HCT116 (cell line): ENCODE data around the gene KXD1. TPM values are rescaled to one million over a fixed set of nuclear protein-coding genes. Genes with fewer than 3 reads are reported as not detected.
A peak's percentile ranks its signal among the peaks of the same experiment; 100 is the strongest.

ENCODE experiments used
- ATAC-seq: fragments of 200-7000 bp; cut with Tn5 transposase; 2 replicates; pipeline ENCODE4 v1.9.1; 2020; ENCODE audit warnings: mild to moderate bottlenecking, moderate library complexity
- BruUV-seq: library from RNA; stranded (reverse); fragments of 400-500 nt; replicated peaks from 2 replicates; lab custom pipeline; 2021; lab: Mats Ljungman, UMichigan
- CTCF ChIA-PET: fragments of 300-600 bp; sonication (Branson Sonifier 250); formaldehyde crosslinking; loops from one replicate; lab custom pipeline; 2021; ENCODE audit warnings: antibody characterized with exemption; lab: Charles Lee
- POLR2A ChIA-PET: fragments of 300-600, 350-600 bp; sonication (Branson Sonifier 250); formaldehyde crosslinking; loops from one replicate; lab custom pipeline; 2021; ENCODE audit warnings: antibody characterized with exemption; lab: Charles Lee
- RAD21 ChIA-PET, 2 experiments: fragments of 300-600 bp; sonication (Branson Sonifier 250); formaldehyde crosslinking; loops; one replicate each; lab custom pipeline; 2023; ENCODE audit warnings: low total read pairs in 2 of 2; ENCODE audit not compliant: uncharacterized antibody in 2 of 2, unreplicated experiment in 2 of 2, low non-redundant PET in 1 of 2; lab: Charles Lee
- DNase-seq: peaks from one replicate; pipeline ENCODE4 v3.0.0-alpha.2; 2010; ENCODE audit warnings: low read depth, low spot score
- H2AFZ ChIP-seq: fragments of 200-600 bp; shearing (Covaris generic), sonication (generic); 2 replicates; pipeline ENCODE4 v1.6.1; 2017; ENCODE audit warnings: low read depth, mixed run types, mixed read lengths, antibody characterized with exemption, low read length; ENCODE audit not compliant: poor library complexity, severe bottlenecking
- H3K27ac ChIP-seq: 2 replicates; pipeline ENCODE4 v1.5.1; 2012; ENCODE audit warnings: low read depth, low read length
- H3K27me3 ChIP-seq: fragments of 200-600 bp; sonication (generic); 2 replicates; pipeline ENCODE4 v1.6.1; 2016; ENCODE audit warnings: mixed run types, low read length, mixed read lengths; ENCODE audit not compliant: insufficient read depth
- H3K36me3 ChIP-seq, 2 experiments: fragments of 200-500 bp in 1 of 2; fragments of 200-600 bp in 1 of 2; sonication (Bioruptor generic) in 1 of 2; sonication (generic) in 1 of 2; 2 replicates each; pipeline versions ENCODE4 v1.5.1 to v1.6.1; 2014 to 2016; ENCODE audit warnings: low read length in 2 of 2, inconsistent platforms in 1 of 2, mixed read lengths in 1 of 2, mixed run types in 1 of 2; ENCODE audit not compliant: insufficient read depth in 2 of 2, control insufficient read depth in 1 of 2
- H3K4me1 ChIP-seq, 2 experiments: fragments of 200-600 bp in 1 of 2; sonication (generic) in 1 of 2; 2 replicates each; pipeline versions ENCODE4 v1.5.1 to v1.6.1; 2012 to 2017; ENCODE audit warnings: low read length in 2 of 2, inconsistent platforms in 1 of 2, mild to moderate bottlenecking in 1 of 2, mixed read lengths in 1 of 2, mixed run types in 1 of 2, moderate library complexity in 1 of 2; ENCODE audit not compliant: insufficient read depth in 2 of 2, control insufficient read depth in 1 of 2
- H3K4me2 ChIP-seq: fragments of 200-600 bp; sonication (generic); 2 replicates; pipeline ENCODE4 v1.6.1; 2017; ENCODE audit warnings: mixed run types, low read length, mixed read lengths
- H3K4me3 ChIP-seq, 2 experiments: fragments of 200-600 bp in 1 of 2; sonication (generic) in 1 of 2; replicated peaks in 1 of 2; 2 replicates each; pipeline ENCODE4 v1.5.1; 2011 to 2016; ENCODE audit warnings: low read length in 2 of 2, control low read depth in 1 of 2, low read depth in 1 of 2, mild to moderate bottlenecking in 1 of 2, mixed read lengths in 1 of 2, mixed run types in 1 of 2
- H3K79me2 ChIP-seq: fragments of 200-600 bp; sonication (generic); 2 replicates; pipeline ENCODE4 v1.6.1; 2017; ENCODE audit warnings: mild to moderate bottlenecking, mixed run types, low read length, moderate library complexity, mixed read lengths; ENCODE audit not compliant: insufficient read depth
- H3K9ac ChIP-seq: fragments of 200-600 bp; sonication (generic); 2 replicates; pipeline ENCODE4 v1.6.1; 2016; ENCODE audit warnings: low read length, mixed read lengths
- H3K9me2 ChIP-seq: fragments of 200-600 bp; sonication (generic), shearing (Covaris generic); 2 replicates; pipeline ENCODE4 v1.6.1; 2017; ENCODE audit warnings: mixed run types, mild to moderate bottlenecking, moderate library complexity; ENCODE audit not compliant: insufficient read depth
- H3K9me3 ChIP-seq, 2 experiments: fragments of 200-500 bp in 1 of 2; fragments of 200-600 bp in 1 of 2; sonication (Bioruptor generic) in 1 of 2; sonication (generic) in 1 of 2; 2 replicates each; pipeline ENCODE4 v1.6.1; 2014 to 2017; ENCODE audit warnings: low read length in 2 of 2, mixed read lengths in 2 of 2, inconsistent platforms in 1 of 2, low read depth in 1 of 2, mild to moderate bottlenecking in 1 of 2, mixed run types in 1 of 2, moderate library complexity in 1 of 2; ENCODE audit not compliant: control insufficient read depth in 1 of 2, insufficient read depth in 1 of 2
- H4K20me1 ChIP-seq: fragments of 200-600 bp; sonication (generic), shearing (Covaris generic); 2 replicates; pipeline ENCODE4 v1.6.1; 2017; ENCODE audit warnings: mixed run types, mild to moderate bottlenecking, moderate library complexity; ENCODE audit not compliant: insufficient read depth
- CBX3 ChIP-seq: IDR thresholded peaks from 2 replicates; pipeline ENCODE4 v1.6.1; 2012; ENCODE audit warnings: low read depth
- EGR1 ChIP-seq: IDR thresholded peaks from 2 replicates; pipeline ENCODE4 v1.6.1; 2012; ENCODE audit warnings: low read depth
- EZH2 ChIP-seq: fragments of 200-600 bp; sonication (generic); IDR thresholded peaks from 2 replicates; pipeline ENCODE4 v1.6.1; 2017; ENCODE audit warnings: antibody characterized with exemption, mixed run types
- POLR2AphosphoS5 ChIP-seq: IDR thresholded peaks from 2 replicates; pipeline ENCODE4 v1.6.1; 2011; ENCODE audit warnings: mild to moderate bottlenecking, low read depth, low read length, moderate library complexity
- SP1 ChIP-seq: IDR thresholded peaks from 2 replicates; pipeline ENCODE4 v1.6.1; 2012; ENCODE audit warnings: low read depth
- TCF7L2 ChIP-seq: IDR thresholded peaks from 2 replicates; pipeline ENCODE4 v1.7.0; 2011; ENCODE audit warnings: borderline replicate concordance, inconsistent platforms; ENCODE audit not compliant: insufficient read depth, insufficient read length; ENCODE audit errors: extremely low read depth
- ZFX ChIP-seq: fragments of 450-650 bp; IDR thresholded peaks from 2 replicates; pipeline ENCODE4 v1.6.1; 2017
- intact Hi-C: fragments of 100-400 bp; cut with micrococcal nuclease; formaldehyde crosslinking; loops from 2 replicates; pipeline ENCODE4 v1.10.0; 2022
- total RNA-seq: library from RNA; stranded (reverse); gene quantifications from one replicate; pipeline ENCODE4 v1.2.1, GENCODE V29; 2021; ENCODE audit not compliant: unreplicated experiment
- TF ChIP-seq, protein P1 (sequence below): IDR thresholded peaks from 2 replicates; pipeline ENCODE4 v1.6.1; 2012; ENCODE audit warnings: low read depth
- TF ChIP-seq, protein P2 (sequence below), 3 experiments: fragments of 200-600 bp in 1 of 3; sonication (generic) in 1 of 3; IDR thresholded peaks in 2 of 3; conservative IDR thresholded peaks in 1 of 3; 2 replicates each; pipeline ENCODE4 v1.5.1; 2012 to 2017; ENCODE audit warnings: low read depth in 2 of 3, low read length in 2 of 3, antibody characterized with exemption in 1 of 3, borderline replicate concordance in 1 of 3, control low read depth in 1 of 3, mild to moderate bottlenecking in 1 of 3, mixed read lengths in 1 of 3, mixed run types in 1 of 3, moderate library complexity in 1 of 3; ENCODE audit not compliant: insufficient read depth in 1 of 3
- TF ChIP-seq, protein P3 (sequence below): IDR thresholded peaks from 2 replicates; pipeline ENCODE4 v1.6.1; 2012
- TF ChIP-seq, protein P4 (sequence below): IDR thresholded peaks from 2 replicates; pipeline ENCODE4 v1.6.1; 2011; ENCODE audit warnings: mild to moderate bottlenecking, low read length, moderate library complexity; ENCODE audit not compliant: insufficient replicate concordance; ENCODE audit errors: extremely low read depth

The KXD1 gene
- total RNA-seq, 1 experiment from 2014 or later: 139 TPM

DNA sequence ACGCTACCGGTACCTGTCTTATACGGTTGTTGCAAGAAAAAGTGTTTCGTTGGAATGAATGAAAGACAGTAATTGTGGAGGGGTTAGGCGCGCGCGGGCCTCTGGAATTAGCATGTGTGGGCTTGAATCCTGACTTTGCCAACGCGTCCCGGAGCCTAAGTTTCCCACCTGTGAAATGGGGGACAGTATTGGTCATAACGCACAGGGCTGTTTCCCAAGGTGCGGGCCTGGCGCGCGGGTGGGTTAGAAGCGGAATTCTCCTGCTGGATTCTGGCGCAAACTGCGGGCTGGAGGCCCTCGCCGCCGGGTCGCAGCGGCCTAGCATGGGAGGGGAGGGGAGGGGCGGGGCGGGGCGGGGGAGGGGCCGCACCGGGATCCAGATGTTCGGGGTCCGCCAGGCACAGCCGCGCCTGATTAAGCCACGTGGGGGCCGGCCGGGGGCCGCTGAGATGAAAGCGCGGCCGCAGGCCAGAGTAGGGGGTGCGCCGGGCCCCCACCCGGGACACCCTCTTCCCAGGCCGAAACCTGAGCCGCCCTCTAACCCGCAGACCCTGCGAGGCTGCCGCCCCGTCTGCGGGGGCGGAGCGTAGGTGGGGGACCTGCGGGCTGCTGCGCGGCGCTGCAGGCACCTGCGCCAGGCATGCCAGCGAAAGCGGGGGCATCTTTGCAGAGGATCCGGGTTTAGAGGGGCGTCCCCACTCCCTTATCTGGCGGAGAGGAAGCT is 53.8 kb downstream of the KXD1 start:
- TF ChIP-seq, protein P1, sequence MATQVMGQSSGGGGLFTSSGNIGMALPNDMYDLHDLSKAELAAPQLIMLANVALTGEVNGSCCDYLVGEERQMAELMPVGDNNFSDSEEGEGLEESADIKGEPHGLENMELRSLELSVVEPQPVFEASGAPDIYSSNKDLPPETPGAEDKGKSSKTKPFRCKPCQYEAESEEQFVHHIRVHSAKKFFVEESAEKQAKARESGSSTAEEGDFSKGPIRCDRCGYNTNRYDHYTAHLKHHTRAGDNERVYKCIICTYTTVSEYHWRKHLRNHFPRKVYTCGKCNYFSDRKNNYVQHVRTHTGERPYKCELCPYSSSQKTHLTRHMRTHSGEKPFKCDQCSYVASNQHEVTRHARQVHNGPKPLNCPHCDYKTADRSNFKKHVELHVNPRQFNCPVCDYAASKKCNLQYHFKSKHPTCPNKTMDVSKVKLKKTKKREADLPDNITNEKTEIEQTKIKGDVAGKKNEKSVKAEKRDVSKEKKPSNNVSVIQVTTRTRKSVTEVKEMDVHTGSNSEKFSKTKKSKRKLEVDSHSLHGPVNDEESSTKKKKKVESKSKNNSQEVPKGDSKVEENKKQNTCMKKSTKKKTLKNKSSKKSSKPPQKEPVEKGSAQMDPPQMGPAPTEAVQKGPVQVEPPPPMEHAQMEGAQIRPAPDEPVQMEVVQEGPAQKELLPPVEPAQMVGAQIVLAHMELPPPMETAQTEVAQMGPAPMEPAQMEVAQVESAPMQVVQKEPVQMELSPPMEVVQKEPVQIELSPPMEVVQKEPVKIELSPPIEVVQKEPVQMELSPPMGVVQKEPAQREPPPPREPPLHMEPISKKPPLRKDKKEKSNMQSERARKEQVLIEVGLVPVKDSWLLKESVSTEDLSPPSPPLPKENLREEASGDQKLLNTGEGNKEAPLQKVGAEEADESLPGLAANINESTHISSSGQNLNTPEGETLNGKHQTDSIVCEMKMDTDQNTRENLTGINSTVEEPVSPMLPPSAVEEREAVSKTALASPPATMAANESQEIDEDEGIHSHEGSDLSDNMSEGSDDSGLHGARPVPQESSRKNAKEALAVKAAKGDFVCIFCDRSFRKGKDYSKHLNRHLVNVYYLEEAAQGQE: no peak
- TF ChIP-seq, protein P2, sequence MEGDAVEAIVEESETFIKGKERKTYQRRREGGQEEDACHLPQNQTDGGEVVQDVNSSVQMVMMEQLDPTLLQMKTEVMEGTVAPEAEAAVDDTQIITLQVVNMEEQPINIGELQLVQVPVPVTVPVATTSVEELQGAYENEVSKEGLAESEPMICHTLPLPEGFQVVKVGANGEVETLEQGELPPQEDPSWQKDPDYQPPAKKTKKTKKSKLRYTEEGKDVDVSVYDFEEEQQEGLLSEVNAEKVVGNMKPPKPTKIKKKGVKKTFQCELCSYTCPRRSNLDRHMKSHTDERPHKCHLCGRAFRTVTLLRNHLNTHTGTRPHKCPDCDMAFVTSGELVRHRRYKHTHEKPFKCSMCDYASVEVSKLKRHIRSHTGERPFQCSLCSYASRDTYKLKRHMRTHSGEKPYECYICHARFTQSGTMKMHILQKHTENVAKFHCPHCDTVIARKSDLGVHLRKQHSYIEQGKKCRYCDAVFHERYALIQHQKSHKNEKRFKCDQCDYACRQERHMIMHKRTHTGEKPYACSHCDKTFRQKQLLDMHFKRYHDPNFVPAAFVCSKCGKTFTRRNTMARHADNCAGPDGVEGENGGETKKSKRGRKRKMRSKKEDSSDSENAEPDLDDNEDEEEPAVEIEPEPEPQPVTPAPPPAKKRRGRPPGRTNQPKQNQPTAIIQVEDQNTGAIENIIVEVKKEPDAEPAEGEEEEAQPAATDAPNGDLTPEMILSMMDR (IDR thresholded peaks at IDR 0.05 in 2 of 3, conservative IDR thresholded peaks at IDR 0.05 in 1 of 3; ENCODE audit: borderline replicate concordance in 1 of 3, insufficient read depth in 1 of 3, low read depth in 2 of 3, low read length in 2 of 3): no peak
- TF ChIP-seq CBX3 (no peak), EGR1 (no peak), POLR2AphosphoS5 (no peak), EZH2 (no peak), ZFX (no peak), TCF7L2 (no peak), SP1 (no peak)
- TF ChIP-seq, protein P3, sequence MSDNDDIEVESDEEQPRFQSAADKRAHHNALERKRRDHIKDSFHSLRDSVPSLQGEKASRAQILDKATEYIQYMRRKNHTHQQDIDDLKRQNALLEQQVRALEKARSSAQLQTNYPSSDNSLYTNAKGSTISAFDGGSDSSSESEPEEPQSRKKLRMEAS: no peak
- TF ChIP-seq, protein P4, sequence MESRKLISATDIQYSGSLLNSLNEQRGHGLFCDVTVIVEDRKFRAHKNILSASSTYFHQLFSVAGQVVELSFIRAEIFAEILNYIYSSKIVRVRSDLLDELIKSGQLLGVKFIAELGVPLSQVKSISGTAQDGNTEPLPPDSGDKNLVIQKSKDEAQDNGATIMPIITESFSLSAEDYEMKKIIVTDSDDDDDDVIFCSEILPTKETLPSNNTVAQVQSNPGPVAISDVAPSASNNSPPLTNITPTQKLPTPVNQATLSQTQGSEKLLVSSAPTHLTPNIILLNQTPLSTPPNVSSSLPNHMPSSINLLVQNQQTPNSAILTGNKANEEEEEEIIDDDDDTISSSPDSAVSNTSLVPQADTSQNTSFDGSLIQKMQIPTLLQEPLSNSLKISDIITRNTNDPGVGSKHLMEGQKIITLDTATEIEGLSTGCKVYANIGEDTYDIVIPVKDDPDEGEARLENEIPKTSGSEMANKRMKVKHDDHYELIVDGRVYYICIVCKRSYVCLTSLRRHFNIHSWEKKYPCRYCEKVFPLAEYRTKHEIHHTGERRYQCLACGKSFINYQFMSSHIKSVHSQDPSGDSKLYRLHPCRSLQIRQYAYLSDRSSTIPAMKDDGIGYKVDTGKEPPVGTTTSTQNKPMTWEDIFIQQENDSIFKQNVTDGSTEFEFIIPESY: no peak
- no peak for ATAC-seq
- H3K27ac ChIP-seq: no peak overlapping the region
- DNase-seq: no peak
- no peaks in the 10 kb centered on the region for H3K36me3 ChIP-seq
- H3K27me3 ChIP-seq: peaks cover 33% of the 10 kb centered on the region; the same call in 1 of the 2 replicates
- no peaks in the 10 kb centered on the region for H3K9me3 ChIP-seq
- H3K4me1 ChIP-seq: peaks cover 22 to 48% of the 10 kb centered on the region in 2 experiments
- no TSS peak for BruUV-seq
- RAD21 ChIA-PET: no interaction called here
- CTCF ChIA-PET: interaction anchor here (1.6 kb wide), 1 partner anchor 17 kb away, joined by 3 read pairs; no protein-coding TSS in a partner anchor
- H3K4me3 ChIP-seq: no peak overlapping the region
- intact Hi-C loops: no loop called here
- no peaks in the 10 kb centered on the region for H3K79me2 ChIP-seq
- no peaks in the 10 kb centered on the region for H3K9me2 ChIP-seq
- H2AFZ ChIP-seq: no peak overlapping the region
- no peak overlapping the region for H3K9ac ChIP-seq
- POLR2A ChIA-PET: no interaction called here
- H4K20me1 ChIP-seq: no peaks in the 10 kb centered on the region
- H3K4me2 ChIP-seq: peak overlapping the region; percentile 40
